HepG2 (cell line): ENCODE measurements around the gene KCNK7. TPM values are rescaled to one million over a fixed set of nuclear protein-coding genes. Genes with fewer than 3 reads are reported as not detected.

ENCODE experiments used
- BCL6 ChIP-seq: IDR thresholded peaks from 2 replicates; pipeline ENCODE4 v1.6.1; 2016; ENCODE audit warnings: missing genetic modification reagents, missing compliant biosample characterization
- ERF ChIP-seq: IDR thresholded peaks from 2 replicates; pipeline ENCODE4 v1.6.1; 2018; ENCODE audit warnings: missing biosample characterization, missing genetic modification reagents
- KDM2A ChIP-seq: sonication (generic); formaldehyde crosslinking; IDR thresholded peaks from 2 replicates; pipeline ENCODE4 v1.4.0; 2020; ENCODE audit warnings: low read depth, missing genetic modification reagents, borderline replicate concordance
- SCMH1 ChIP-seq: sonication (generic); formaldehyde crosslinking; IDR thresholded peaks from 2 replicates; pipeline ENCODE4 v1.9.0; 2021; ENCODE audit warnings: missing genetic modification reagents, mild to moderate bottlenecking, borderline replicate concordance
- SKI ChIP-seq: fragments of 450-650 bp; IDR thresholded peaks from one replicate; pipeline ENCODE4 v1.6.1; 2018; ENCODE audit warnings: mild to moderate bottlenecking; ENCODE audit not compliant: partially characterized antibody
- SP2 ChIP-seq: sonication (generic); formaldehyde crosslinking; IDR thresholded peaks from 2 replicates; pipeline ENCODE4 v1.5.1; 2020; ENCODE audit warnings: mild to moderate bottlenecking, missing genetic modification reagents
- TOE1 ChIP-seq: sonication (generic); formaldehyde crosslinking; IDR thresholded peaks from 2 replicates; pipeline ENCODE4 v1.4.0; 2020; ENCODE audit warnings: mild to moderate bottlenecking, missing genetic modification reagents
- YEATS4 ChIP-seq: sonication (generic); formaldehyde crosslinking; IDR thresholded peaks from 2 replicates; pipeline ENCODE4 v1.4.0; 2020; ENCODE audit warnings: missing genetic modification reagents, borderline replicate concordance
- ZFP90 ChIP-seq: sonication (generic); formaldehyde crosslinking; IDR thresholded peaks from 2 replicates; pipeline ENCODE4 v1.8.0; 2022; ENCODE audit warnings: missing genetic modification reagents, mild to moderate bottlenecking, inconsistent platforms, borderline replicate concordance
- ZMAT3 ChIP-seq: sonication (generic); formaldehyde crosslinking; conservative IDR thresholded peaks from 2 replicates; pipeline ENCODE4 v1.7.0; 2021; ENCODE audit warnings: missing genetic modification reagents
- ZNF350 ChIP-seq: sonication (generic); formaldehyde crosslinking; IDR thresholded peaks from 2 replicates; pipeline ENCODE4 v1.4.0; 2020; ENCODE audit warnings: mild to moderate bottlenecking, low read depth, missing genetic modification reagents, borderline replicate concordance
- ZNF839 ChIP-seq: sonication (generic); formaldehyde crosslinking; IDR thresholded peaks from 2 replicates; pipeline ENCODE4 v1.4.0; 2020; ENCODE audit warnings: missing genetic modification reagents, mild to moderate bottlenecking, borderline replicate concordance
- ZNF879 ChIP-seq: sonication (generic); formaldehyde crosslinking; IDR thresholded peaks from 2 replicates; pipeline ENCODE4 v1.8.1; 2023; ENCODE audit warnings: missing genetic modification reagents
- polyA plus RNA-seq, 8 experiments: library from polyadenylated mRNA; depleted of rRNA in 3 of 8; stranded (reverse) in 7 of 8; unstranded in 1 of 8; fragments of >200 nt; fragmentation: Illumina TruSeq in 4 of 8; extraction: Trizol in 4 of 8; gene quantifications; 2 replicates each; pipeline versions ENCODE4 v1.2.1 to v1.2.3, GENCODE V29; 2011 to 2016; ENCODE audit warnings: low read depth in 4 of 8, missing spikeins in 1 of 8, mixed read lengths in 1 of 8; ENCODE audit not compliant: insufficient read depth in 1 of 8
- total RNA-seq, 5 experiments: library from RNA; depleted of rRNA; stranded (reverse); fragments of >200 nt; fragmentation: Illumina TruSeq; extraction: Trizol; gene quantifications; 2 replicates each; pipeline ENCODE4 v1.2.3, GENCODE V29; 2016; ENCODE audit warnings: low read depth in 1 of 5
- TF ChIP-seq, protein P1 (sequence below), 2 experiments: sonication (generic) in 1 of 2; formaldehyde crosslinking in 1 of 2; IDR thresholded peaks; 2 replicates each; pipeline versions ENCODE4 v1.6.1 to v1.9.0; 2014 to 2022; ENCODE audit warnings: antibody characterized with exemption in 1 of 2, borderline replicate concordance in 1 of 2, inconsistent platforms in 1 of 2, low read depth in 1 of 2, missing genetic modification reagents in 1 of 2
- TF ChIP-seq, protein P2 (sequence below), 2 experiments: sonication (generic) in 1 of 2; formaldehyde crosslinking in 1 of 2; IDR thresholded peaks; 2 replicates each; pipeline versions ENCODE4 v1.4.0 to v1.6.1; 2018 to 2020; ENCODE audit warnings: missing genetic modification reagents in 2 of 2, borderline replicate concordance in 1 of 2, low read depth in 1 of 2, mild to moderate bottlenecking in 1 of 2, missing biosample characterization in 1 of 2

Gene KCNK7
- total and polyA plus RNA-seq, 2 of the 13 experiments (the other 11 are each of a cell fraction or from before 2014, with no cell fraction given) = 0.11 TPM; not detected in 1

DNA sequence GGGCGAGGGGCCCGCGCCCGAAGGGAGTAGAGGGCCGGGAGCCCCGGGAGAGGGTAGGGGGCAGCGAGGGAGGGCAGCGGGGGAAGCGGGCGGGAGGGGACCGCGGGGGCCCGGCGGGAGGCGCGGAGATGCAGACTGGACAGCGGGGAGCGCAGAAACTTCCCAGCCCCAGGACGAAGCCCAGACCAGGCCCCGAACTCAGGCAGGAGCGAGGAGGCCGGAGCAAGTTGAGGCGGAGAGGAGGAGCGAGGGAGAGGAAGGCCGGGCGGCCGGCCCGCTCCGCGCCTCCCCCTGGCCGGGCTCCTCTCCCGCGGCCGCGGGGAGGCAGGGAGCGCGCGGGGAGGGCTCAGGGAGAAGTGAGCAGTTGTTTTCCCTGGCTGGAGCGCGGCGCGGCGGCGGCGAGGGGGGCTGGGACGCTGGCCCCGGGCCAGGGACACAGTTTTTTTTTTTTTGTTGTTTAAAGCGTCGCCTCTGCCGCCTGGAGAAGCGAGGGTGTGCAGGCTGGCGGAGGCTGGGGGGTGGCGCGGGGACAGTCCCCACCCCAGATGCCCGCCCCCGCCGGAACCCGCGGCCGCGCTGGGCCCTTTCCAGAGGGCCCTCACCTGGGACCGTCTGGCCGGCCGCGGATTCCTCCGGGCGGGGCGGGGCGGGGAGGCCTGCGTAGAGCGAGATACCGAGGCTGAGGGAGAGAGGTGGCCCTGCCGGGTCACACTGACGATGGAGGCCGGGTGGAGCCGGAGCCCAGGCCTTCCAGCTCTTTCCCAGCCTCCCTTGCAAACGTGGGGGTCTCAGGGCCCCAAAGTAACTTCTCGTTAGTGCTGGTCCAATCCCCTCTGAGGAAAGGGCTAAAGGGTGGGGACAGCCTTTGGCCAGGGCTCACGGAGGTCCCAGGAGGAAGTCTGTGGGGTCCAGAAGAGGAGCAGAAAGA, 37.3 kb downstream of the KCNK7 start, which contains the start of gene LTBP3 (continued):
- TF ChIP-seq, protein P1, sequence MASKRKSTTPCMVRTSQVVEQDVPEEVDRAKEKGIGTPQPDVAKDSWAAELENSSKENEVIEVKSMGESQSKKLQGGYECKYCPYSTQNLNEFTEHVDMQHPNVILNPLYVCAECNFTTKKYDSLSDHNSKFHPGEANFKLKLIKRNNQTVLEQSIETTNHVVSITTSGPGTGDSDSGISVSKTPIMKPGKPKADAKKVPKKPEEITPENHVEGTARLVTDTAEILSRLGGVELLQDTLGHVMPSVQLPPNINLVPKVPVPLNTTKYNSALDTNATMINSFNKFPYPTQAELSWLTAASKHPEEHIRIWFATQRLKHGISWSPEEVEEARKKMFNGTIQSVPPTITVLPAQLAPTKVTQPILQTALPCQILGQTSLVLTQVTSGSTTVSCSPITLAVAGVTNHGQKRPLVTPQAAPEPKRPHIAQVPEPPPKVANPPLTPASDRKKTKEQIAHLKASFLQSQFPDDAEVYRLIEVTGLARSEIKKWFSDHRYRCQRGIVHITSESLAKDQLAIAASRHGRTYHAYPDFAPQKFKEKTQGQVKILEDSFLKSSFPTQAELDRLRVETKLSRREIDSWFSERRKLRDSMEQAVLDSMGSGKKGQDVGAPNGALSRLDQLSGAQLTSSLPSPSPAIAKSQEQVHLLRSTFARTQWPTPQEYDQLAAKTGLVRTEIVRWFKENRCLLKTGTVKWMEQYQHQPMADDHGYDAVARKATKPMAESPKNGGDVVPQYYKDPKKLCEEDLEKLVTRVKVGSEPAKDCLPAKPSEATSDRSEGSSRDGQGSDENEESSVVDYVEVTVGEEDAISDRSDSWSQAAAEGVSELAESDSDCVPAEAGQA (IDR thresholded peaks at IDR 0.05; ENCODE audit: low read depth) = no peak
- TF ChIP-seq, protein P1 (CRISPR knock-in tag; IDR thresholded peaks at IDR 0.05; ENCODE audit: borderline replicate concordance) = no peak
- TF ChIP-seq SP2 (CRISPR knock-in tag) (no peak), SKI (peak; percentile 43), KDM2A (CRISPR knock-in tag) (peak; percentile 57), TOE1 (CRISPR knock-in tag) (no peak), ZNF879 (no peak), SCMH1 (no peak), ZNF839 (CRISPR knock-in tag) (no peak), YEATS4 (CRISPR knock-in tag) (peak; percentile 34; the same call in 1 of the 2 replicates), ERF (CRISPR knock-in tag) (no peak), BCL6 (peak; percentile 16; the same call in 1 of the 2 replicates), ZMAT3 (0 out of 2 replicates have a peak, but pooled peaks have one; percentile 18), ZNF350 (CRISPR knock-in tag) (0 out of 2 replicates have a peak, but pooled peaks have one; percentile 12), ZFP90 (CRISPR knock-in tag) (0 out of 2 replicates have a peak, but pooled peaks have one; percentile 24)
- TF ChIP-seq, protein P2, sequence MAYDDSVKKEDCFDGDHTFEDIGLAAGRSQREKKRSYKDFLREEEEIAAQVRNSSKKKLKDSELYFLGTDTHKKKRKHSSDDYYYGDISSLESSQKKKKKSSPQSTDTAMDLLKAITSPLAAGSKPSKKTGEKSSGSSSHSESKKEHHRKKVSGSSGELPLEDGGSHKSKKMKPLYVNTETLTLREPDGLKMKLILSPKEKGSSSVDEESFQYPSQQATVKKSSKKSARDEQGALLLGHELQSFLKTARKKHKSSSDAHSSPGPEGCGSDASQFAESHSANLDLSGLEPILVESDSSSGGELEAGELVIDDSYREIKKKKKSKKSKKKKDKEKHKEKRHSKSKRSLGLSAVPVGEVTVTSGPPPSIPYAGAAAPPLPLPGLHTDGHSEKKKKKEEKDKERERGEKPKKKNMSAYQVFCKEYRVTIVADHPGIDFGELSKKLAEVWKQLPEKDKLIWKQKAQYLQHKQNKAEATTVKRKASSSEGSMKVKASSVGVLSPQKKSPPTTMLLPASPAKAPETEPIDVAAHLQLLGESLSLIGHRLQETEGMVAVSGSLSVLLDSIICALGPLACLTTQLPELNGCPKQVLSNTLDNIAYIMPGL (CRISPR knock-in tag; IDR thresholded peaks at IDR 0.05; ENCODE audit: borderline replicate concordance in 1 of 2, low read depth in 1 of 2) = 0 out of 4 replicates have a peak, but pooled peaks have one; percentile 4 to 12
